CD4-positive, alpha-beta T cell (primary cell): ENCODE results near the gene ADCY2. TPM values are rescaled to one million over a fixed set of nuclear protein-coding genes. Genes with fewer than 3 reads are reported as not detected.

ENCODE experiments used
- ATAC-seq: fragments of 200-7000 bp; cut with Tn5 transposase; one replicate; pipeline ENCODE4 v1.10.0; 2022; ENCODE audit warnings: mild to moderate bottlenecking; ENCODE audit not compliant: poor library complexity
- CTCF ChIA-PET: fragments of 350-600 bp; sonication (Branson Sonifier 250); formaldehyde crosslinking; loops from one replicate; lab custom pipeline; 2021; ENCODE audit warnings: antibody characterized with exemption, inconsistent platforms; lab: Charles Lee
- POLR2A ChIA-PET: fragments of 350-600 bp; sonication (Branson Sonifier 250); formaldehyde crosslinking; loops from one replicate; lab custom pipeline; 2021; ENCODE audit warnings: antibody characterized with exemption, inconsistent platforms; lab: Charles Lee
- DNase-seq, 14 experiments: peaks; one replicate each; pipeline ENCODE4 v3.0.0-alpha.2; 2013 to 2020; ENCODE audit warnings: mixed read lengths in 2 of 14
- H3K27ac ChIP-seq, 2 donors: one replicate each; pipeline versions ENCODE4 v1.5.1 to v1.7.0; 2013; ENCODE audit warnings: low read length in 2 of 2, low read depth in 1 of 2, mild to moderate bottlenecking in 1 of 2
- H3K27me3 ChIP-seq, 2 experiments: 1 replicate in 1 of 2; 2 replicates in 1 of 2; pipeline versions ENCODE4 v1.6.1 to v1.7.0; 2013; ENCODE audit warnings: low read length in 2 of 2, control low read depth in 1 of 2, mild to moderate bottlenecking in 1 of 2, moderate library complexity in 1 of 2; ENCODE audit not compliant: insufficient read depth in 2 of 2, control insufficient read depth in 1 of 2
- H3K36me3 ChIP-seq: one replicate; pipeline ENCODE4 v1.6.1; 2013; ENCODE audit warnings: low read length, control low read depth; ENCODE audit not compliant: insufficient read depth
- H3K4me1 ChIP-seq: one replicate; pipeline ENCODE4 v1.6.1; 2013; ENCODE audit warnings: low read length, control low read depth; ENCODE audit not compliant: insufficient read depth
- H3K4me3 ChIP-seq: one replicate; pipeline ENCODE4 v1.5.1; 2013; ENCODE audit warnings: mild to moderate bottlenecking, low read length, moderate library complexity
- H3K9me3 ChIP-seq, 2 experiments: 1 replicate in 1 of 2; 2 replicates in 1 of 2; pipeline versions ENCODE4 v1.6.1 to v1.7.0; 2013; ENCODE audit warnings: low read length in 2 of 2, mild to moderate bottlenecking in 2 of 2, control low read depth in 1 of 2, moderate library complexity in 1 of 2; ENCODE audit not compliant: control insufficient read depth in 1 of 2, insufficient read depth in 1 of 2
- H3K27ac Mint-ChIP-seq: one replicate; pipeline ENCODE4 v1.8.0; 2020; ENCODE audit warnings: mixed read lengths
- H3K27me3 Mint-ChIP-seq: one replicate; pipeline ENCODE4 v1.8.0; 2021; ENCODE audit warnings: mixed read lengths
- H3K36me3 Mint-ChIP-seq: one replicate; pipeline ENCODE4 v1.8.0; 2021; ENCODE audit warnings: low read depth, mixed read lengths
- H3K4me1 Mint-ChIP-seq: one replicate; pipeline ENCODE4 v1.8.0; 2021; ENCODE audit warnings: low read depth, mixed read lengths
- H3K4me3 Mint-ChIP-seq: one replicate; pipeline ENCODE4 v1.8.0; 2020; ENCODE audit warnings: mild to moderate bottlenecking, mixed read lengths
- H3K9me3 Mint-ChIP-seq: one replicate; pipeline ENCODE4 v1.8.0; 2020; ENCODE audit warnings: mixed read lengths
- intact Hi-C, 2 experiments: fragments of 100-400 bp; cut with DNase I in 1 of 2; cut with micrococcal nuclease in 1 of 2; formaldehyde crosslinking; loops; one replicate each; pipeline versions ENCODE4 v1.15.1 to v1.9.0; 2023 to 2025; cut with DNase I, micrococcal nuclease
- total RNA-seq, 174 experiments: library from RNA in 2 of 174; stranded (reverse) in 2 of 174; gene quantifications; one replicate each; pipeline ENCODE4 v1.2.3 and lab custom pipeline; 2021 to 2026
- TF ChIP-seq, protein P1 (sequence below): fragments of 200-600 bp; IDR thresholded peaks from one replicate; pipeline ENCODE4 v1.8.0; 2022; ENCODE audit warnings: antibody characterized with exemption, mild to moderate bottlenecking

Gene ADCY2
- total RNA-seq, 2 experiments from 2014 or later, result not detected

DNA sequence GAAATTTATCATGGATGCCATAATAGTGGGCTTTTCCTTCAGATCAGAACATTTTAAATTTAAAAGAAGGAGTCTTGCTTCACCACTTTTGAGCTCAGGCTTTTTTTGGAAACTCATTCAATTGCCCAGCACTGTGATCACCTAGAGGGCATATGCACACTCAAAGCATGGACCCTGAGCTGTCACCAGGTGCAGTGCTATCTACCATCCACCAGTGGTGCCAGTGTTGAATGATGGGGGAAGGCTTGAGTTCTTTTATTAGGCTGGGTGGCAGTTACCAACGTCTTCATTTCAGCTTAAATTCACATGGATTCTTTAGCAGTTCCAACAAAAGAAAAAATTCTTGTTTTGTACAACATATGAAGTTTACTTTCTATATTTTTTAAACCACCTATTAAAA, 290.9 kb downstream of the ADCY2 start:
- Histone ChIP-seq H3K4me3 (no peak overlapping the region), H3K36me3 (no peaks in the 10 kb centered on the region), H3K9me3 (no peaks in the 10 kb centered on the region), H3K27me3 (no peaks in the 10 kb centered on the region), H3K27ac (no peak overlapping the region), H3K4me1 (no peaks in the 10 kb centered on the region)
- POLR2A ChIA-PET, result no interaction called here
- H3K4me1 Mint-ChIP-seq, result no peaks in the 10 kb centered on the region
- no peaks in the 10 kb centered on the region for H3K9me3 Mint-ChIP-seq
- no peak for ATAC-seq
- CTCF ChIA-PET, result no interaction called here
- DNase-seq, result no peak
- peaks cover 14% of the 10 kb centered on the region for H3K27me3 Mint-ChIP-seq
- TF ChIP-seq, protein P1, sequence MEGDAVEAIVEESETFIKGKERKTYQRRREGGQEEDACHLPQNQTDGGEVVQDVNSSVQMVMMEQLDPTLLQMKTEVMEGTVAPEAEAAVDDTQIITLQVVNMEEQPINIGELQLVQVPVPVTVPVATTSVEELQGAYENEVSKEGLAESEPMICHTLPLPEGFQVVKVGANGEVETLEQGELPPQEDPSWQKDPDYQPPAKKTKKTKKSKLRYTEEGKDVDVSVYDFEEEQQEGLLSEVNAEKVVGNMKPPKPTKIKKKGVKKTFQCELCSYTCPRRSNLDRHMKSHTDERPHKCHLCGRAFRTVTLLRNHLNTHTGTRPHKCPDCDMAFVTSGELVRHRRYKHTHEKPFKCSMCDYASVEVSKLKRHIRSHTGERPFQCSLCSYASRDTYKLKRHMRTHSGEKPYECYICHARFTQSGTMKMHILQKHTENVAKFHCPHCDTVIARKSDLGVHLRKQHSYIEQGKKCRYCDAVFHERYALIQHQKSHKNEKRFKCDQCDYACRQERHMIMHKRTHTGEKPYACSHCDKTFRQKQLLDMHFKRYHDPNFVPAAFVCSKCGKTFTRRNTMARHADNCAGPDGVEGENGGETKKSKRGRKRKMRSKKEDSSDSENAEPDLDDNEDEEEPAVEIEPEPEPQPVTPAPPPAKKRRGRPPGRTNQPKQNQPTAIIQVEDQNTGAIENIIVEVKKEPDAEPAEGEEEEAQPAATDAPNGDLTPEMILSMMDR, result no peak
- no peak overlapping the region for H3K27ac Mint-ChIP-seq
- intact Hi-C loops, result no loop called here
- no peak overlapping the region for H3K4me3 Mint-ChIP-seq
- H3K36me3 Mint-ChIP-seq, result no peaks in the 10 kb centered on the region

DNA sequence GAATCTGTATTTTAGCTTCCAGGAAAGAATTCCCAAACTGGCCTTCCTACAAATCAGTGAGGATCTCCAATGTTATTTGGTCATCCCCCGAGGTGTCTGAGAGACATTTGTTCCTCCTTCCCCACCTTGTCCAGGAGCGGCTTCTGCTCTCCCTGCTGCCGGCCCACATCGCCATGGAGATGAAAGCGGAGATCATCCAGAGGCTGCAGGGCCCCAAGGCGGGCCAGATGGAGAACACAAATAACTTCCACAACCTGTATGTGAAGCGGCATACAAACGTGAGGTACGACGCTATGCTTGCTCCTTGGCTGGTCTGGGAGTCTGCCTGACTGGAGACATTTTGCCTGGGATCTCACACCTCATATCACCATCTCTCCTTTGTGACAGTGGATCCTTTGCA, 294.6 kb downstream of the ADCY2 start:
- Mint-ChIP-seq H3K36me3 (no peaks in the 10 kb centered on the region), H3K27me3 (peaks cover 14% of the 10 kb centered on the region), H3K27ac (no peak overlapping the region), H3K4me1 (no peaks in the 10 kb centered on the region), H3K4me3 (no peak overlapping the region), H3K9me3 (no peaks in the 10 kb centered on the region)
- ChIA-PET POLR2A (no interaction called here), CTCF (no interaction called here)
- H3K9me3 ChIP-seq, result no peaks in the 10 kb centered on the region
- H3K36me3 ChIP-seq, result no peaks in the 10 kb centered on the region
- no peaks in the 10 kb centered on the region for H3K4me1 ChIP-seq
- no peak overlapping the region for H3K4me3 ChIP-seq
- H3K27ac ChIP-seq, result no peak overlapping the region
- ATAC-seq, result no peak
- no peak for DNase-seq
- intact Hi-C loops, result no loop called here
- TF ChIP-seq, protein P1, result no peak
- no peaks in the 10 kb centered on the region for H3K27me3 ChIP-seq

DNA sequence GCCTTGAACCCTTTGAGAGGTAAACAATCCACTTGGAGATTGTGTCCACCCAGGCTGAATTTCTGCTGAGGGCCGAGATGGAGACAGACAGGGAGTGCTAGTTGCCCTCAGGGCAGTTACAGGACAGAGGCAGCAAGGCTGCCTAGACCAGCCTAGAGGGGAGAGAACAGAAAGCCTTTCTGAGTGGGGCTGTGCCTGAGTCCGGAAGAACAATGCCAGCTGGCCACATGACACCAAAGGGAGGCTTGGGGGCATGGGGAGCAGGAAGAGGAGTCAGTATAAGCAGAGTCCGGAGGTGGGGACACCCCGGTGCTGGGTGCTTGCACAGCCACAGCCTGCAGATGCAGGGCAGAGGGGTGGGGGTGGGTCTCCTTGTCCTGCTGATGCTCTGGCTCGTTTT, 309.3 kb downstream of the ADCY2 start:
- Mint-ChIP-seq H3K36me3 (no peaks in the 10 kb centered on the region), H3K9me3 (no peaks in the 10 kb centered on the region), H3K27ac (no peak overlapping the region), H3K27me3 (peaks cover 33% of the 10 kb centered on the region), H3K4me1 (no peaks in the 10 kb centered on the region), H3K4me3 (no peak overlapping the region)
- no peak overlapping the region for H3K27ac ChIP-seq
- H3K4me3 ChIP-seq, result no peak overlapping the region
- no peaks in the 10 kb centered on the region for H3K36me3 ChIP-seq
- ChIA-PET POLR2A (no interaction called here), CTCF (no interaction called here)
- no peaks in the 10 kb centered on the region for H3K4me1 ChIP-seq
- ATAC-seq, result no peak
- peaks cover 0 to 5% of the 10 kb centered on the region in 2 experiments for H3K9me3 ChIP-seq
- intact Hi-C loops, result no loop called here
- H3K27me3 ChIP-seq, result peaks cover 0 to 3% of the 10 kb centered on the region in 2 experiments
- TF ChIP-seq, protein P1, result no peak
- no peak for DNase-seq
